Measurements from ENCODE around the gene TRIM21. TPM values are rescaled to one million over a fixed set of nuclear protein-coding genes. Genes with fewer than 3 reads are reported as not detected.

The TRIM21 gene
- polyA plus RNA-seq (2012; rRNA removed), result 11.0 and 12.5 TPM in 2 replicates
- 9.5 and 10.9 TPM in 2 replicates for polyA plus RNA-seq (2012; cell fraction: cytosol; rRNA removed)
- 8.6 and 14.1 TPM in 2 replicates for polyA plus RNA-seq (2012; cell fraction: nucleus; rRNA removed)

GRCh38 chr11:4393209-4393857 lies at the start of gene TRIM21:
Gene TRIM21 (minus strand): TSS chr11:4393702. CDS start chr11:4390409, 3,293 bp downstream.
- WGBS (ENCODE audit: low lambda C conversion rate), result 2% methylated on average over 8 of the region's 13 CpGs
- H2AFZ ChIP-seq (ENCODE audit: low read depth), result peak within 1 kb of the TSS; percentile 82
- peaks cover 0 to 6% of the 10 kb centered on the region in 2 experiments; a peak in 1 of 4 replicates for H3K4me1 ChIP-seq (ENCODE audit: control insufficient read depth in 1 of 2, insufficient read depth in 2 of 2, low read depth in 1 of 2, low read length in 1 of 2)
- H3K9me2 ChIP-seq, result no peaks in the 10 kb centered on the region
- H3K9me3 ChIP-seq, result no peaks in the 10 kb centered on the region
- POLR2A ChIA-PET, result no interaction called here
- peaks cover 2 to 11% of the 10 kb centered on the region in 2 experiments for H3K36me3 ChIP-seq (replicated peaks in 1 of 2; ENCODE audit: control insufficient read depth in 1 of 2, insufficient read depth in 2 of 2, low read length in 1 of 2)
- H3K4me3 ChIP-seq (ENCODE audit: low read depth in 2 of 2, low read length in 1 of 2), result peak within 1 kb of the TSS; percentile 78
- no peaks in the 10 kb centered on the region for H3F3A ChIP-seq (replicated peaks; ENCODE audit: insufficient read depth)
- CTCF ChIA-PET, result interaction anchor here (2.2 kb wide), 1 partner anchor 206 kb away, joined by 7 read pairs; no protein-coding TSS in a partner anchor
- H3K4me2 ChIP-seq, result peak within 1 kb of the TSS; percentile 89
- peak within 1 kb of the TSS; percentile 71 for H3K9ac ChIP-seq
- H4K20me1 ChIP-seq (ENCODE audit: insufficient read depth), result no peaks in the 10 kb centered on the region
- no peaks in the 10 kb centered on the region for H3K27me3 ChIP-seq (ENCODE audit: insufficient read depth)
- peak; percentile 12; the same call in 1 of the 2 replicates for TF ChIP-seq GABPA (IDR thresholded peaks at IDR 0.05; ENCODE audit: low read depth)
- TF ChIP-seq, protein P1, sequence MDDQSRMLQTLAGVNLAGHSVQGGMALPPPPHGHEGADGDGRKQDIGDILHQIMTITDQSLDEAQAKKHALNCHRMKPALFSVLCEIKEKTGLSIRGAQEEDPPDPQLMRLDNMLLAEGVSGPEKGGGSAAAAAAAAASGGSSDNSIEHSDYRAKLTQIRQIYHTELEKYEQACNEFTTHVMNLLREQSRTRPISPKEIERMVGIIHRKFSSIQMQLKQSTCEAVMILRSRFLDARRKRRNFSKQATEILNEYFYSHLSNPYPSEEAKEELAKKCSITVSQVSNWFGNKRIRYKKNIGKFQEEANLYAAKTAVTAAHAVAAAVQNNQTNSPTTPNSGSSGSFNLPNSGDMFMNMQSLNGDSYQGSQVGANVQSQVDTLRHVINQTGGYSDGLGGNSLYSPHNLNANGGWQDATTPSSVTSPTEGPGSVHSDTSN (IDR thresholded peaks at IDR 0.05), result no peak
- no peak for TF ChIP-seq NFIC (IDR thresholded peaks at IDR 0.05; ENCODE audit: borderline replicate concordance)
- no peak for TF ChIP-seq TEAD4 (IDR thresholded peaks at IDR 0.05; ENCODE audit: borderline replicate concordance, insufficient read depth)
- TF ChIP-seq ELF1 (IDR thresholded peaks at IDR 0.05), result 0 out of 2 replicates have a peak, but pooled peaks have one; percentile 9
- peak; percentile 76; the same call in 1 of the 2 replicates for TF ChIP-seq POLR2AphosphoS5 (IDR thresholded peaks at IDR 0.05; ENCODE audit: low read depth, low read length)
- H3K27ac ChIP-seq (ENCODE audit: low read depth in 2 of 2, low read length in 1 of 2), result peak within 1 kb of the TSS; percentile 12 to 39; a peak in 2 of 4 replicates
- DNase-seq, result peak; percentile 71
- H3K79me2 ChIP-seq (ENCODE audit: insufficient read depth), result no peaks in the 10 kb centered on the region

GRCh38 chr11:4441515-4441914 lies 48.0 kb upstream of the TRIM21 start:
- H3K27ac ChIP-seq (ENCODE audit: low read depth in 2 of 2, low read length in 1 of 2), result no peak overlapping the region
- no peaks in the 10 kb centered on the region for H3K36me3 ChIP-seq (replicated peaks in 1 of 2; ENCODE audit: control insufficient read depth in 1 of 2, insufficient read depth in 2 of 2, low read length in 1 of 2)
- 2% methylated on average over 3 of the region's 3 CpGs for WGBS (ENCODE audit: low lambda C conversion rate)
- DNase-seq, result no peak
- H3K4me1 ChIP-seq (ENCODE audit: control insufficient read depth in 1 of 2, insufficient read depth in 2 of 2, low read depth in 1 of 2, low read length in 1 of 2), result no peaks in the 10 kb centered on the region
- no peak overlapping the region for H3K4me3 ChIP-seq (ENCODE audit: low read depth in 2 of 2, low read length in 1 of 2)
- ChIA-PET POLR2A (no interaction called here), CTCF (no interaction called here)
- no peaks in the 10 kb centered on the region for H3K9me3 ChIP-seq
- H3K4me2 ChIP-seq, result no peak overlapping the region
- no peaks in the 10 kb centered on the region for H3K79me2 ChIP-seq (ENCODE audit: insufficient read depth)
- no peak overlapping the region for H2AFZ ChIP-seq (ENCODE audit: low read depth)
- no peaks in the 10 kb centered on the region for H3K9me2 ChIP-seq
- TF ChIP-seq SMC3 (IDR thresholded peaks at IDR 0.05; ENCODE audit: low read depth, low read length) (no peak), TCF12 (IDR thresholded peaks at IDR 0.05) (no peak), NFIC (IDR thresholded peaks at IDR 0.05; ENCODE audit: borderline replicate concordance) (no peak), GATA2 (CRISPR knock-in tag; IDR thresholded peaks at IDR 0.05) (no peak), FOSL2 (IDR thresholded peaks at IDR 0.05; ENCODE audit: borderline replicate concordance, low read depth) (no peak), TEAD4 (IDR thresholded peaks at IDR 0.05; ENCODE audit: borderline replicate concordance, insufficient read depth) (no peak)
- TF ChIP-seq, protein P2, sequence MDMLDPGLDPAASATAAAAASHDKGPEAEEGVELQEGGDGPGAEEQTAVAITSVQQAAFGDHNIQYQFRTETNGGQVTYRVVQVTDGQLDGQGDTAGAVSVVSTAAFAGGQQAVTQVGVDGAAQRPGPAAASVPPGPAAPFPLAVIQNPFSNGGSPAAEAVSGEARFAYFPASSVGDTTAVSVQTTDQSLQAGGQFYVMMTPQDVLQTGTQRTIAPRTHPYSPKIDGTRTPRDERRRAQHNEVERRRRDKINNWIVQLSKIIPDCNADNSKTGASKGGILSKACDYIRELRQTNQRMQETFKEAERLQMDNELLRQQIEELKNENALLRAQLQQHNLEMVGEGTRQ (IDR thresholded peaks at IDR 0.05; ENCODE audit: borderline replicate concordance, low read depth, low read length), result no peak
- H3F3A ChIP-seq (replicated peaks; ENCODE audit: insufficient read depth), result no peaks in the 10 kb centered on the region
- no peaks in the 10 kb centered on the region for H3K27me3 ChIP-seq (ENCODE audit: insufficient read depth)
- no peak overlapping the region for H3K9ac ChIP-seq
- no peaks in the 10 kb centered on the region for H4K20me1 ChIP-seq (ENCODE audit: insufficient read depth)

Data from SK-N-SH (cell line).